Gastroesophageal sphincter (tissue), 3 donors: Measurements from ENCODE around the gene A3GALT2.

ENCODE experiments used
- CTCF ChIP-seq, 4 experiments: fragments of 200-600 bp in 2 of 4; fragments of 450-650 bp in 2 of 4; sonication (generic) in 1 of 4; IDR thresholded peaks; one replicate each; pipeline ENCODE4 v1.5.1; 2017 to 2019; ENCODE audit warnings: antibody characterized with exemption in 4 of 4, mild to moderate bottlenecking in 2 of 4, moderate library complexity in 2 of 4
- POLR2A ChIP-seq, 2 donors: fragments of 450-650 bp; IDR thresholded peaks; one replicate each; pipeline ENCODE4 v1.6.1; 2017; ENCODE audit warnings: antibody characterized with exemption in 2 of 2, mild to moderate bottlenecking in 2 of 2, moderate library complexity in 1 of 2
- POLR2AphosphoS5 ChIP-seq: sonication (generic); formaldehyde crosslinking; IDR thresholded peaks from one replicate; pipeline ENCODE4 v1.6.1; 2017; ENCODE audit warnings: antibody characterized with exemption

- TF ChIP-seq CTCF (IDR thresholded peaks at IDR 0.05) (no peak), POLR2A (IDR thresholded peaks at IDR 0.05) (peak in 1 of 2 donors; percentile 27), POLR2AphosphoS5 (peak; percentile 99)
Observed at GRCh38 chr1:33338440-33339211, 17.7 kb upstream of the A3GALT2 start.
